HG03280 (cell line): ENCODE measurements around the gene PIK3C2A.
"Not testable (repeated sequence)": the region's sequence is repeated elsewhere in the genome, so short reads cannot be mapped to it uniquely, and the experiment has no call there.

ENCODE experiments used
- ATAC-seq: cut with Tn5 transposase; IDR thresholded peaks from one replicate; pipeline ENCODE4 v1.9.1; 2021; ENCODE audit warnings: mild to moderate bottlenecking, moderate library complexity; ENCODE audit not compliant: unreplicated experiment

PIK3C2A gene

DNA sequence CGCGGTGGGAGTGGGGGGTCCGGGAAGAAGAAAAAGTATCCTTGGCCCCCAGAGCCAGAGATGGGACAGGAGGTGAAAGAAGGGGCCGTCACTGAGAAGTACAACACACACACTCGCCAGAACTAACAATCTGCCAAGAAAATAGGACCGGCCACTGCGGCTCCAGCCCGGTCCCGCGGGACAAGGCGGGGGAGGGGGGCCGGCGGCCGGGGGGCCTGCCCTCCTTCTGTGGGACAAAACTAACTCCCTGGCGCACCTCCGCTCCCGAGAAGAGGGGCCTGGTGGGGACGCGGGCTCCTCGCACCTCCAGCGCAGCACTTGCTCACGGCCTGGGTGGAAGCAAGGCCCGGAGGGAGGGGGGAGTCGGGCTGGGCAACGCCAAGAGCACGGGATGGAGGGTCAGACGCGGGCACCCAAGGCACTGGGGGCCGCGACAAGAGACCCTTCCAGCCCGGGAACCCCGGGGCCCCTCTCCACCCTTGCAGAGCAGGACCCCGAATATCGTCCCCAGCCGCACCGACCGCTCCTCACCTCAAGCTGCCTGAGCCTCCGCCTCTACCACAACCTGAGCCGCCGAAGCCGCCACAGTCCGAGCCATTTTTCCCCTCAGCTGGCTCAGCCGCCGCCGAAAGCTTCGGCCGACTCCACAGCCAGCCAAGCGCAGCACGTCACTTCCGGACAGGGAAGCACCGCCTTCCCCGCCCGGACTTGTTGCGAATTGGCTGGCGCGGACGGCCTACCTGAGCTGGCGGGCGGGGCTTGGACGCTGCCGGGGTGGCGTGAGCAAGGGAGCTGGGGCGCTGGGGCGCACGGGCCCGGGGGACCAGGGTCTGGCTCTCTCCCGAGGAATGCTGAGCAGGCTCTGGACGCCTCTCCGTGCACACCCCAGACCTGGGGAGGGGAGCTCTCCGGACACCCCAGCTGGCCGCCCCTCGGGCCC, at the start of gene PIK3C2A:
PIK3C2A (minus strand) TSS at position 670 of the 940 bp plus-strand sequence. CDS start 38,245 bp downstream, outside the sequence.
- ATAC-seq: peak; percentile 98

DNA sequence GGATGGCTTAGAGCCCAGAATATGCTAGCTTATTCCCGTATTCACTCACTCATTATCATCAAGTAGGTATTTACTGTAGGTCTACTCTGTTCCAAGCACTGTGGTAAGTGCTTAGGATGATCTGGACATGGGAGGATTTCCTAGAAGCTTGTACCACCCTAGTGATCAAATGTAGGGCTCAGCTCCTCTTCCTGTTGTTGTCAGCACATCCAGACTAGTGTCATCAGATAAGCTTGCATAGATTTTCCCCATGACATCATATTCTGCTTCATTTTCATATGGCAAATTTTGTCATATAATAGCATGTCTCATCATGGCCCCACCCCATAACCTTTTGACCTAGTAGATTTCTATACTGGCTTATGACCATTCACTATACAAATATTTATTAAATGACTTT, 49.4 kb upstream of the PIK3C2A start:
- no peak for ATAC-seq

GRCh38 chr11:17256512-17256911, 48.7 kb upstream of the PIK3C2A start:
- no peak for ATAC-seq

- no peak for ATAC-seq
Observed at GRCh38 chr11:17252704-17253103, 44.9 kb upstream of the PIK3C2A start.

GRCh38 chr11:17250561-17251350, 43.0 kb upstream of the PIK3C2A start:
- no peak for ATAC-seq

- no peak for ATAC-seq
Observed at GRCh38 chr11:17244046-17244445, 36.3 kb upstream of the PIK3C2A start.

DNA sequence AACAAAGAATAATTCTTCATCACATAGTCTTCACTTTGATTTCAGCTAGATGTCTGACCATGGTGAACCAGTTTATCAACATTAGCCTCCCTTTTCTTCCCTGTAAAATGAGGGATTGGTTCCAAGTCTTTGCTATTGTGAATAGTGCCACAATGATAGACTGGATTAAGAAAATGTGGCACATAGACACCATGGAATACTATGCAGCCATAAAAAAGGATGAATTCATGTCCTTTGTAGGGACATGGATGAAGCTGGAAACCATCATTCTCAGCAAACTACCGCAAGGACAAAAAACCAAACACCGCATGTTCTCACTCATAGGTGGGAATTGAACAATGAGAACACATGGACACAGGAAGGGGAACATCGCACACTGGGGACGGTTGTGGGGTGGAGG, 35.2 kb upstream of the PIK3C2A start:
- not testable (repeated sequence) for ATAC-seq

- ATAC-seq: no peak
Observed at GRCh38 chr11:17240780-17241179, 33.0 kb upstream of the PIK3C2A start.

DNA sequence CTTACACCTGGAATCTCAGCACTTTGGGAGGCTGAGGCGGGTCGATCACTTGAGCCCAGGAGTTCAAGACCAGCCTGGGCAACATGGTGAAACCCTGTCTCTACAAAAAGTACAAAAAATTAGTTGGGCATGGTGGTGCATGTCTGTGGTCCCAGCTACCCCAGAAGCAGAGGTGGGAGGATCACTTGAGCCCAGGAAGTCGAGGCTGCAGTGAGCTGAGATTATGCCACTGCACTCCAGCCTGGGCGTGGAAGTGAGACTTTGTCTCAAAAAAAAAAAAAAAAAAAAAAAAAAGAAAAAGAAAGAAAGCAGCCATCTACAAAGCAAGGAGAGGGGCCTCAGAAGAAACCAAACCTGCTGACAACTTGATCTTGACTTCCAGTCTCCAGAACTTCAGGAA, 32.1 kb upstream of the PIK3C2A start:
- not testable (repeated sequence) for ATAC-seq

DNA sequence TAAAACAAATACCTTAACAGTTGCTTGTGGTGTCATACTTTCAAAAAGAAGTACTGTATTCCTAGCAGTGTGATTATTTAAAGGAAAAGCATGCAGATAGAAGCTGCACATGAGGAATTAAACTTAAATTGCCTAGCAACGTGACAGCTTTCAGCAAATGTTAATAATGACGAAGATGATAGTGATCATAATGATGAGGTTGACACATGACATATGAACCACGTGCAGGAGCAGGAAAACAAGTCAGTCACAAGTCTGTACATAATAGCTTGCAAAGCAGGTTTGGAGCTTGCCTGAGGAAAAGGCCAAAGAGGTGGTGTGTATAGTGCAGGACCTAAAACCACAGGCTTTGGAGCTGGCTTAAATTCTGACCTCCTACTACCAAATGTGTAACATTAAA, 30.6 kb upstream of the PIK3C2A start:
- no peak for ATAC-seq

DNA sequence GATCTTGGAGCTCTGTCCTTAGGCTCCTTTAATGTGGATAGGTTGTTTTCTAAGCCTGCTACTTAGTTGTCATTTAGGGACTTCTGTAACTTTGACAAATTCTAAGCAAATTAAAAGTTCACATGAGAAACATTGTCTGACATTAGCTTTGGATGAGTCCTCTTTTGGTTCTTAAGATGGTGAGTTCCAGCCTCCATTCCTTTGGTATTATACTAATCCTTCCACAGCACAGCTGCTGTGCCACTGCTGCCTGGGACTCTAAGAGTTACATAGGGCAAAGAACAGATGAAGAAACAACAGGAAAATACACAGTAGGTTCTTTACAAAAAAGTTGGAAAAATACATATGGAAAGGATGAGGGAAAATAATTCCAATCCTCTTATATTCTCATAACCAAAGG, 25.3 kb upstream of the PIK3C2A start:
- no peak for ATAC-seq

GRCh38 chr11:17230867-17231851, 23.4 kb upstream of the PIK3C2A start:
- ATAC-seq: peak; percentile 88

GRCh38 chr11:17229481-17230152, 21.8 kb upstream of the PIK3C2A start:
- ATAC-seq: no peak

GRCh38 chr11:17228186-17228925, 20.6 kb upstream of the PIK3C2A start:
- ATAC-seq: not testable (repeated sequence)

DNA sequence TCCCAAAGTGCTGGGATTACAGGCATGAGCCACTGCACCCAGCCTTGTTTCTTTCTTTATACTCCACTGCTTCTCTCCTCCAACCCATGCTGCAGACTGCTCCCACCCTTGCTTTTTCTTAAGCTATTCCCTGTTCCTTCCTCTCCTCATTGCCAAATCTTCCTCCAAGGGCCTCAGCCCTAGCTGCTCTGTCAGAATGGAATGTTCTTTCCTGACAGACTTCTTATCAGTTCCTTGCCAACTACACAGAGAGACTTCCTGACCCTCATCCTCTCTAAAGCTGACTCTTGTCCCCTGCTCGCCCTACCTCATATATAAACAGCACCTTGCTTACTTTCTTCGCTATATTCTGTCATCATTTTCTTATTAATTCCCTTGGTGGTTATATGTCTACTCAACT, 16.9 kb upstream of the PIK3C2A start:
- no peak for ATAC-seq

GRCh38 chr11:17221968-17222367, 14.2 kb upstream of the PIK3C2A start:
- no peak for ATAC-seq

- no peak for ATAC-seq
Observed at GRCh38 chr11:17219016-17219415, 11.2 kb upstream of the PIK3C2A start.

- no peak for ATAC-seq
Observed at GRCh38 chr11:17218403-17218802, 10.6 kb upstream of the PIK3C2A start.

GRCh38 chr11:17217401-17217800, 9.6 kb upstream of the PIK3C2A start:
- ATAC-seq: no peak
